ENCODE data around the gene MREG. TPM values are rescaled to one million over a fixed set of nuclear protein-coding genes. Genes with fewer than 3 reads are reported as not detected.

MREG gene
- total and polyA plus RNA-seq, 4 donors, result 0.87 to 3.1 (median 2.7) TPM

GRCh38 chr2:215914054-215914776 is 99.1 kb downstream of the MREG start:
- H3K36me3 ChIP-seq (ENCODE audit: control insufficient read depth in 4 of 4, insufficient read depth in 3 of 4, low read depth in 1 of 4, low read length in 3 of 4), result no peaks in the 10 kb centered on the region
- WGBS, result 98% methylated on average over 3 of the region's 3 CpGs
- no peak for DNase-seq (ENCODE audit: low spot score)

More at GRCh38 chr2:215914054-215914776, 99.1 kb downstream of the MREG start:
- TF ChIP-seq REST (IDR thresholded peaks at IDR 0.05) (no peak), ZBTB33 (IDR thresholded peaks at IDR 0.05) (no peak), JUND (IDR thresholded peaks at IDR 0.05) (no peak), FOXA1 (IDR thresholded peaks at IDR 0.05) (no peak), GABPA (IDR thresholded peaks at IDR 0.05 in 1 of 2, conservative IDR thresholded peaks at IDR 0.05 in 1 of 2) (no peak), SP1 (IDR thresholded peaks at IDR 0.05) (no peak), RXRA (IDR thresholded peaks at IDR 0.05) (no peak), FOXA2 (IDR thresholded peaks at IDR 0.05) (no peak), YY1 (IDR thresholded peaks at IDR 0.05) (no peak), EGR1 (IDR thresholded peaks at IDR 0.05; ENCODE audit: low read depth in 2 of 2) (no peak), HNF4A (conservative IDR thresholded peaks at IDR 0.05) (no peak), TAF1 (conservative IDR thresholded peaks at IDR 0.05) (no peak), NR2F2 (IDR thresholded peaks at IDR 0.05) (no peak), HNF4G (IDR thresholded peaks at IDR 0.05) (no peak), RAD21 (IDR thresholded peaks at IDR 0.05) (no peak)
- TF ChIP-seq, protein P1, sequence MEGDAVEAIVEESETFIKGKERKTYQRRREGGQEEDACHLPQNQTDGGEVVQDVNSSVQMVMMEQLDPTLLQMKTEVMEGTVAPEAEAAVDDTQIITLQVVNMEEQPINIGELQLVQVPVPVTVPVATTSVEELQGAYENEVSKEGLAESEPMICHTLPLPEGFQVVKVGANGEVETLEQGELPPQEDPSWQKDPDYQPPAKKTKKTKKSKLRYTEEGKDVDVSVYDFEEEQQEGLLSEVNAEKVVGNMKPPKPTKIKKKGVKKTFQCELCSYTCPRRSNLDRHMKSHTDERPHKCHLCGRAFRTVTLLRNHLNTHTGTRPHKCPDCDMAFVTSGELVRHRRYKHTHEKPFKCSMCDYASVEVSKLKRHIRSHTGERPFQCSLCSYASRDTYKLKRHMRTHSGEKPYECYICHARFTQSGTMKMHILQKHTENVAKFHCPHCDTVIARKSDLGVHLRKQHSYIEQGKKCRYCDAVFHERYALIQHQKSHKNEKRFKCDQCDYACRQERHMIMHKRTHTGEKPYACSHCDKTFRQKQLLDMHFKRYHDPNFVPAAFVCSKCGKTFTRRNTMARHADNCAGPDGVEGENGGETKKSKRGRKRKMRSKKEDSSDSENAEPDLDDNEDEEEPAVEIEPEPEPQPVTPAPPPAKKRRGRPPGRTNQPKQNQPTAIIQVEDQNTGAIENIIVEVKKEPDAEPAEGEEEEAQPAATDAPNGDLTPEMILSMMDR (IDR thresholded peaks at IDR 0.05; ENCODE audit: low read depth, low read length, missing input control), result no peak
- TF ChIP-seq, protein P2, sequence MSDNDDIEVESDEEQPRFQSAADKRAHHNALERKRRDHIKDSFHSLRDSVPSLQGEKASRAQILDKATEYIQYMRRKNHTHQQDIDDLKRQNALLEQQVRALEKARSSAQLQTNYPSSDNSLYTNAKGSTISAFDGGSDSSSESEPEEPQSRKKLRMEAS (IDR thresholded peaks at IDR 0.05), result no peak
- TF ChIP-seq, protein P3, sequence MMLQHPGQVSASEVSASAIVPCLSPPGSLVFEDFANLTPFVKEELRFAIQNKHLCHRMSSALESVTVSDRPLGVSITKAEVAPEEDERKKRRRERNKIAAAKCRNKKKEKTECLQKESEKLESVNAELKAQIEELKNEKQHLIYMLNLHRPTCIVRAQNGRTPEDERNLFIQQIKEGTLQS (IDR thresholded peaks at IDR 0.05), result no peak
- Histone ChIP-seq H3K27ac (ENCODE audit: low read depth in 1 of 2, low read length in 2 of 2) (no peak overlapping the region), H3K4me1 (ENCODE audit: control insufficient read depth in 4 of 4, insufficient read depth in 4 of 4, low read length in 3 of 4) (peaks cover 0 to 5% (median 0%) of the 10 kb centered on the region in 4 donors), H3K9me3 (ENCODE audit: control insufficient read depth in 4 of 4, low read length in 3 of 4) (no peaks in the 10 kb centered on the region), H3K27me3 (ENCODE audit: control insufficient read depth in 4 of 4, insufficient read depth in 4 of 4, low read length in 3 of 4) (no peaks in the 10 kb centered on the region), H3K4me3 (ENCODE audit: low read depth in 1 of 3, low read length in 3 of 3) (no peak overlapping the region), H3K9ac (ENCODE audit: low read depth in 1 of 2, low read length in 2 of 2) (no peak overlapping the region)

All from liver (tissue), 9 donors.